NCI-H748 (cell line): ENCODE data around the gene HPCAL1.
"Not testable (repeated sequence)": the region's sequence is repeated elsewhere in the genome, so short reads cannot be mapped to it uniquely, and the experiment has no call there.

Experiments
- DNase-seq: peaks from one replicate; lab custom pipeline; 2025; ENCODE audit not compliant: unreplicated experiment; lab: John Stamatoyannopoulos, UW

The HPCAL1 gene

DNA sequence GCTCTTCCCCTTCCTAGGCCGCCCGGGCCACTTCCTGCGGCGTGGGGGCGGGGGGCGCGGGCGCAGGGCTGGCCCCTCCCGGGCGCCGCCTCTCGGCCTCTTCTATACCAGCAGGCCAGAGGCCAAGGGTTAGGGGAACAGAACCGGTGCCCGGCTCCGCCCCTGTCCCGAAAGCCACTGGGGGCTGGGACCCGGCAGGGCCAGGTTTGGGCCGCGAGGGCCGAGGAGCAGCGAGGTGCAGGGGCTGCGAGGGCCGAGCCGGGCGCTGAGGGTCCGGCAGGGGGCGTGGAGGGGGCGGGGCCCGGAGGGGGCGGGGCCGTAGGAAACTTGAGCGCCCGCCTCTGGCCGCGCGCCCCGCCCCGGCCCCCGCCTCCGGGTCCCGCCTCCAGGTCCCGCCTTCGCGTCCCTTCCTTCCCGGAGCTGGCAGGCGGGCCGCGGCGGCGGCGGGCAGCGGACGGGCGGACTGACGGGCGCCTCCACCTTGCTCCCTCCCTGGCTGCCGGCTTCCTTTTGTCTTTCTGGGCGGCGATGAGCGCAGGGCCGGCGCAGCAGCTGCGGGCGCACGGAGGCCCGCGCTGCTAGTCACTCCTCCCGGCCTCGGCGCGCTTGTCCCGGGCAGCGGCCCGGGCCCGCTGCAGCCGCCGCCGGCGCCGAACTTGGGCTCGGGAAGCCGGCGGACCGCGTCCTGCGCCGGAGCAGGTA, at the start of gene HPCAL1:
Gene HPCAL1 (plus strand): TSS at position 426 of the 702 bp plus-strand sequence. CDS start 116,854 bp downstream, outside the sequence.
- DNase-seq: peak; percentile 87

DNA sequence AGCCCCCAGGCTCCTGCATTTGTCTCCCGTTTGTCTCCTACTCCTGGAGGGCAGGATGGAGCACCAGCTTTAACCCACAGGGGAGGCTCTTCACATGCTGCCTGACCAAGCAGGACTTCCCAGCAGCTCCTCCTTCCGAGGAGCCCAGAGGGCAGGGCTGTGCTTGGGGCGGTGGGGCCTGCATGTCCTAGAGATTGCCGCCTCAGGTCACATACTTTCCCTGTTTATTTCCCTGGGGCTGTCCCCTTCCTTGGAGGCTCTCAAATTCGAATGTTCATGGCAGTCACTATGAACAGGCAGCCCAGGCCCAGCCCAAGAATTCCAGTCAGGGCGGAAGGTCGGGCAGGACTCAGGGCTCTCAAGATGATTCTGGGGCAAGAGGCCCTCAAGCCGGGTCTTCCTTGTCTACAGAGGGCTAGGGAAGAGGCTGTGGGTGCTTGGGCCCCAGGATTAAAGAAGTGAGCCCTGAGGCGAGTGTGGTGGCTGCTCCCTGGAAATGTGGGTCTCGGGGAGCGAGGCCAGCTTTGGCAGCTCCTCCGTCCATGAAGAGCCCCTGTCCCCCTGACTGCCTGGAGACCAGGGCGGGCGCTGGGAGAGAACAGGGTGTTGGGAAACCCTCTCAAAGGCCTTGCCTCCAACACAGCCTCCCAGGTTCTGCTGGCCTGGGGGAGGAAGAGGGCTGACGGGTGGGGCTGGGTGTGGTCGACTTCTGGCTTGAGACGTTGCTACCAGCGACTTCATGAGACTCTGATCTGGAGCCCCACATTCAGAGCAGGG, 48.9 kb upstream of the HPCAL1 start:
- DNase-seq: no peak

DNA sequence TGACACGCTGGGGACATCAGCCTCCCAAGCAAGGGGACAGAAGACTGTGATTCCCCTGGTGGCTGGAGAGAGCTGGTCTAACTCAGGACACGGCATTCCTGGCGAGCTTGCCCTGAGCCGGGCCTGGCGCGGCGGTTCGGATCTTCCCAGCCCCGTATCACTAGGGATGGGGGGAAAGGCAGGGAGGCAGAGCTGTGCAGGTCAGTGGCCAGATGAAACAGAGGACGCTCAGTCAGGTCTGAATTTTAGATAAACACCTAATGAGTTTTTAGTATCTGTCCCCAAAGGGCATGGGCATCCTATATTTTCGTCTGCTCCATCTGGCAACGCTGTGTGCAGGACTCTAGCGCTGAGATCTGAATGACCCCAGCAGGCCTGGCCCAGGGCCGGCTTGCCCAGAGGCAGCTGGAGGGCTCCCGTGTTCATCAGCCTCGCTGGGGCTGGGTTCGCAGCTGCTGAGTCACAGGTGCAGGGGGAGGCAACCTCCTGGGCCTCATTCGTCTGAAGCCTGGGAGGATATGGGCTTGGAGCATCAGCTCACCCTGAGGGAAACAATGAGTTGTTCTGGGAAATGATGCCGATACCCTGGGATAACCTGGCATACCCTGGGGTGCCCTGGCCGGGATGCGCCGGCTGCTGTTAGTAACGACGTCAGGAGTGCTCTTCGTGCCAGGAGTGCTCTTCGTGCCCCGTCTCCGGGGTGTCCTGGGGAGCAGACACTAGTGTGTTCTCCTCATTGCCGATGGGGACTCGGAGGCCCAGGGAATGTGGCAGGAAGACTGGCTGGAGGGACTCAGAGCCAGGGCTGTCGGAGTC, 48.1 kb upstream of the HPCAL1 start:
- no peak for DNase-seq

DNA sequence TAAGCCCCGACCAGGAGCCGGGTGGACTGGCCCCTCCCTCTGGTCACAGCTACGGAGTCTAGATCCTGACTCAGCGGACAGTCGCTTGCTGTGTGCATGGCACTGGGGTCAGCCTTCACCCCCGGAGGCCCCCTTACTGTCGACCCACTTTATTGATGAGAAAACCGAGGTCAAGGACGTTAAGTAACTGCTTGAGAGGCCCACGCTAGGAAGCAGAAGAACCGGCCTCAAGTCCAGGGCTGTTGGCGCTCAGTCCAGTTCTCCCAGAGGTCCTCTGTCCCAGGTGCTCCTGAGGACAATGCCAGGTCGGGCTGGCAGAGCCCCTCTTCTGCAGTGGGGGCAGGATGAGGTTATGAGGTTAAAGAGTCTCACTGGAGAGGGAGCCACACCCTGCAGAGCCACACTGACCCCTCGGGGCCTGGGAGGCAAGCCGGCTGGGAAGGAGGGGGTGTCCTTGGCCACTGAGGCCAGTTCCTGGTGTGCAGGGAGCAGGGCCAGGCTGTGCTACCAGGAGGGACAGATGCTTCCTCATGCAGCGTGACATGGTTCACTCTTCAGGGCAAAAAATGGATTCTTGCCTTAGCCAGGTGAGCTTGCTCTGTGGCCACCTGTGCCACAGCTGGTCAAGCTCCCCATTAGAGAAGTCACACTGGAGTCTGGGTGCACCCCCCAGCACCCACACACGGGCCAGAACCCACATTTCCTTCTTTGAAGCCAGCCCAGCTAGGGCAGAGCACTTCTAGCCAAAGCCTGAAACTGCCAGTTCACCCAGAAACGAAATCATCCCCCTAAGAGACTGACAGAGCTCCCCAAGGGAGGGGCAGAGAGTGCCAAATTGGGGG, 47.3 kb upstream of the HPCAL1 start:
- DNase-seq: no peak

DNA sequence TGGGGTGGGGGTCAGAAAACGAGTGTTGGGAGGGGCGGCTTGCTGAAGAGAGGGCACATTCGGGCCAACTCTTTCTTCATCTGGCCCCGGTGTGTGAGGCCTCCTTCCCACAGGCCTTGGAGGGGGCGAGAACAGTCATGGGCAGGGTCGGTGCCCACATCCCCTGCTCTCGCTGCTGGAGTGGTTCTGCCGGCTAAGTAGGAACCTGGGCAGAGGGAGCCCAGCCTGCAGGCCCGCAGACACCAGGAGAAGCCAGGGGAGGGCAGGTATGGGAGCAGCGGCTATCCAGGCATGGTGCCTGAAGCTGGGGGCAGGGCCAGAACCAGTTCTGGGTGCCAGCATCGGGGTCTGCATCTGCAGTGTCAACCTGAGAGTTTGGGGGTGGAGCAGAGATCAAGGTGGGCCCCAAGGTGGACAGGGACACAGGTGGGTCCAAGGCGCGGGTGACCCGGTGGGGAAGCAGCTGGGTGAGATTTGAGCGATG, 46.6 kb upstream of the HPCAL1 start:
- DNase-seq: no peak

DNA sequence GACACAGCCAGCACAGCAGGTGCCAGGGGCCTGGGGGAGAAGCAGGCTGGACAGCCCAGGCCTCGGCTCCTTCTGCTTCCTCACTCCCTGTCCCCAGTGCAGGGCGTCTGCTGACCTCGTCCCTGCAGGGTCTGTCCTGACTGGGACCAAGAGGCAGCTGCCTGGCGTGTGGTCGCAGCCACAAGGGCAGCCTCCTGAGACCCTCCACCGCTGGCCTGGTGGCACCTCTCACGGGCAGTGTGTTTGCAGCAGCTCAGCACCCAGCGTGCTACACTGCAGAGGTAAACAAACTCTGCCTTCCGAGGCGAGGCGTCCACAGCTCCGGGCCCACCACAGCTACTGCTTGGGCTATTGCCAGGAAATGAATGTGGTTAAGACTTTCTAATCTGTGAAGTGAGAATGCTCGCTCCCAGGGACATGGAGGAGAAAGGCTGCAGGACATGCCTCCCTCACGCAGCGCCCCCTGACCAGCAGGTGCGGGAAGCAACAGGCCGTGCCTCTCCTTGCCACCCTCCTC, 46.1 kb upstream of the HPCAL1 start:
- no peak for DNase-seq

DNA sequence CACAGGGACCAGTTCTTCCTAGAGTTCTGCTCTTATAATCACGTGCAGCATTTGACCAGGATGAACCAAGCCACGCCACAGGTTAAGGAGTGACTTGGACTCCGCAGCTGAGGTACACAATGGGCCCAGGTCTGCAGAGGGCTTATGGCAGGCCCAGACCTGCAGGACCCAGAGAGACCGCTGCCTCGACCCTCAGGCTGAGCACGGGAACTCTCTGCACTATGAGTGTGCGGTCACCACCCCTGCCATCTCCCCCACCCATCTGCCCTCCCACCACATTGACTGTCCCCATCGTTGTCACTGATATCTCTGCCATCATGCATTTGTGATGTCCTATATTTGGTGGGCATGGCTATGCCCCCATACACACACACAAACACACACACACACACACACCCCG, 45.7 kb upstream of the HPCAL1 start:
- no peak for DNase-seq

DNA sequence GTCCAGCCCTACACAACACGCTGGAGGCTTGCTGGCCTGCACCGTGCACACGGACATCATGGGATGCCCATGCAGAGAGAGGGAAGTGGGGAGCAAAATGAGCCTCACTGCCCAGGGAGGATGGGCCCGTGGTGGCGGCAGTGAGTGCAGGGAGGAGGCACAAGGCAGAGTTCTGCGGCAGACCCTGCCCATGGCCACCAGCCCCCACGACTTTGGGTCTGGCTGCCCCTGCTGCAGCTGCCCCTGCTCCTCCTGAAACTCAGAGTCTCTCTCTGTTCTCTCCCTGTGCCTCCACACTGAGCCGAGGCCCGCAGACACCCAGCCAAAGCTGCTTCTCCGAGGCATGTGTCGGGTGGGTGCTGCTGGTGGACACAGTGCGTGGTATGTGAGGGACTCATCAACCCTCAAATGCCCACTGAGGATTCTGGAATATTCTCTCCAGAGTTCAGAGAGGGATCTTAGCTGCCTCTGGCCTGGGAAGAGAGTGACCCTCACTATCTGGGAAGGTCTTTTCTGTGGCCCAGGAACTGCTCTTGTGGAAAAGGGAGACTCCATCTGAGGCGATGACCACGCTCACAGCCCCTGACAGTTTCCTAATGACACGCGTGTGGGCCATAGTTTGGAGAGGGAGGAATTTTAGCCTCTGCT, 45.1 kb upstream of the HPCAL1 start:
- no peak for DNase-seq

DNA sequence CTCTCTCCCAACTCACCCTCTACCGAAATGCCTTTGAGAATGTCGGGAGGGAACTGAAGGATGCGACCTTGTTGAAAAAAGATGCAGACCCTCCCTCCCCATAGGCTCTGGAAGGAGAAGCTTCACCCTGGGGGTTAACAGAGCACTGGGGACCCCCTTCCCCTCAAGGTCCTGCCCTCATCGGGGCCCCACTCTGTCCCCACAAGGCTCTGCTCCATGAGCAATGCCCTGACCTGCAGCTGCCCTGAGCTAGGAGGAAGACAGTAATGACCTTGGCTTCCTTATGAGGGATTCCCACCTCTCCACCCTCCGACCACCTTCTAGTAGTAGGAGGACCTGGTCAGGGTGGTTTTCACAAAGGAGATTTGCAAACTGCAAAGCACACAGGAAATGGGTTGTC, 44.4 kb upstream of the HPCAL1 start:
- no peak for DNase-seq

DNA sequence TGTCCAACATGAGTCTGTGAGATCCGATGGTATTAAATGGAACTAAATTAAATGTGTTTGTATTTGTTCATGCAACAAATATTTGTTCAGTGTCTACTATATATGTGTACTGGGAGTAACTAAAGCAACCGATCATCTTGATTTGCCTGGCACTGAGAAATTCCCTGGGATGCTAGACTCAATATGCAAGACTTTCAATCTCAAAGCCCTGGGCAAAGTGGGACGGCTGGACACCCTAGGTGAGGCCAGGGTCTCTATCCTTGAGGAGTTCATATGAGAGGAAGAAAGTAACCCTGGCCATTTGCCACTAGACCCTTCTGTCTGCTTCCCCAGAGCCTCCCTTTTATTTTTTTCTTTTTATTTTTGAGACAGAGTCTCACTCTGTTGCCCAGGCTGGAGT, 44.0 kb upstream of the HPCAL1 start:
- no peak for DNase-seq

DNA sequence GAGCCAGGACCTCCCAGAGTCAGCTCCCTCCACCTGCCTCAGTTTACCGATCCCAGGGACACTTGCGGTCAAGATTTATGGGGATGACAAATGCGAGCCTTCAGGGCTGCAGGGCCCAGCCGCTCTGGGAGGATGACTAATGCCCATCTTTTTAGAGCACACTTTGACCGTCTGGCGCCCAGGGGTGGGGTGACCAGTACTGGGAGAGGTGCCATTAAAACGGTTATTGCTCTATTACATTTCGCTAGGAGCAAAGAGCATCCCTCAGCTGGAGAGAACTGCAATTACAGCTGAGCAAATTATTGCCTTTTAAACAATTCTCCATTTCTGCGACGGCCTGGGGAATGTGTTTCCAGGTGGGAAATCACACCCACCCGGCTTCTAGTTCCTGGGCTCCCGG, 42.6 kb upstream of the HPCAL1 start:
- DNase-seq: peak; percentile 22

DNA sequence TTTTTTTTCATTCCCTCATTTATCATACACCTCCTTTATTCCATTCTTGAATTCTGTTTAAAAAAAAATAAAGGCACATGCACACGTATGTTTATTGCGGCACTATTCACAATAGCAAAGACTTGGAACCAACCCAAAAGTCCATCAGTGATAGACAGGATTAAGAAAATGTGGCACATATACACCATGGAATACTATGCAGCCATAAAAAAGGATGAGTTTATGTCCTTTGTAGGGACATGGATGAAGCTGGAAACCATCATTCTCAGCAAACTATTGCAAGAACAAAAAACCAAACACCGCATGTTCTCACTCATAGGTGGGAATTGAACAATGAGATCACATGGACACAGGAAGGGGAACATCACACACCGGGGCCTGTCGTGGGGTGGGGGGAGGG, 39.2 kb upstream of the HPCAL1 start:
- not testable (repeated sequence) for DNase-seq

DNA sequence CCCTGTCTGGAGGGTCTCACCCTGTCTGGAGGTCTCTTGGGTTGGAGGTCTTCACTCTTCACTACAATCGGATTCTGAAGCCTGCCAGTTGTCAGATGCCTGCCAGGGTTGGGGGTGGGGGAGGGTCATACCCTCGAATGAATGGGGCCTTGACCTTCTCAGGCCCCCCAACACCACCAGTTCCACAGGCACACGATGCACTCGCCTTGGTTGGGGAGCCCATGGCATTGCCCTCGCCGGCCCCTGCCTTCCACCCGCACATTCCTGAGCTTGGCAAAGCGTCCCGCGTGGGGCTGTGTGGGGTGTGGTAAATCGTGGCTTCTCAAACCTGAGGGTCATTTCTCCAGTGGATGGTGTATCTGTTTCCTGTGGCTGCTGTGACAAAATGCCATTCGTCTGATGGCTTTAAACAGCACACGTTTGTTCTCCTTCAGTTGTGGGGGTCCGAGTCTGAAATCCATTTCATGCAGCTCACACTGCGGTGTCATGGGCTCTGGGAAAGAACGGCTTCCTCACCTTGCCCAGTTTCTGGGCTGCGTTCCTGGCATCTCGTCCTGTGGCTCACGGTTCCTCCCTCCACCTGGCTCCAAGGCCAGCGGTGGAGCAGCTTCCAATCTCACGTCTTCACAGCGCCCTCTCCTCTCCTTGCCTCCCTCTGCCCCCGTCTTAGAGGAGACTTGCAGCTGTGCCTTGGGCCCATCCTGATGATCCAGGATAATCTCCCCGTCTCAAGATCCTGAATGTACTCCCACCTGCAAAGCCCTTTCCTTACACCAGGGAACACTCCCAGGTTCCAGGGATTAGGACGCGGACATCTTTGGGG, 38.0 kb upstream of the HPCAL1 start:
- DNase-seq: no peak

DNA sequence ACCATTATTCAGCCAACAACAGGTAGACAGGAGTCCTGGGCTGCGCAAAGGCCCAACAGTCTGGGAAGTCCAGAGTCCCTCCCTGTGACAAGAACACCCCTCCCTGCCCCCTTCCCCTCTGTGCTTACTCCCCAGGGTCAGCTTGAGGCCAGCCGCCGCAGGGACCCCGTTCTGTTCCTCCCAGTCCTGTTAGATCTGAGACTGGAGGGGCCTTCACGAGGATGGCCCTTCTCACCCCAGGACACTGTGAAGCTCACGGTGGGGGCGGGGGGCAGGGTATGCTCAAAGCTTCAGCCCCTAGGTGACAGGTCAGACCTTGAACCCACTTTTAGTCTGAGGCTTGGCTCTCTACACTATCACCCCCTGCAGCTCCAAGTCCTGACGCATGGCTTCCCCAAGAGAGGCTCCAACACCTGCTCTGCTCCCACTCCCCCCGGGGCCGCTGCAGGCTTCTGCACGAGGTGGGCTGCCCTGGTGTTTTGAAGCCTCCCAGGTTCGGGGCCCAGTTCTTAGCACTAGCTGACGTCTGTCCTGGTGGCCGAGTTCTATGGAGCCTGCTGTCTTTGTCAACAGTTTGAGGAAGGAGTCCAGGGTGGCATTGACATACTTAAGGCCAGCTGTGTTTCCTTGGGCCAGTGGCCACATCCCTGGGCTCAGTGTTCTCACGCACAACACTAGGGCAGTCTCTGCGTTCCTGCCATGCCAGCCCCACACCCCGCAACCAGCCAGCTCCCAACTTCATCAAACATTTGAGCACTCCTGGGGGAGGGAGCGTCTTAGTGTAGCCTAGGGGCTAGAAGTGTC, 37.2 kb upstream of the HPCAL1 start:
- no peak for DNase-seq

DNA sequence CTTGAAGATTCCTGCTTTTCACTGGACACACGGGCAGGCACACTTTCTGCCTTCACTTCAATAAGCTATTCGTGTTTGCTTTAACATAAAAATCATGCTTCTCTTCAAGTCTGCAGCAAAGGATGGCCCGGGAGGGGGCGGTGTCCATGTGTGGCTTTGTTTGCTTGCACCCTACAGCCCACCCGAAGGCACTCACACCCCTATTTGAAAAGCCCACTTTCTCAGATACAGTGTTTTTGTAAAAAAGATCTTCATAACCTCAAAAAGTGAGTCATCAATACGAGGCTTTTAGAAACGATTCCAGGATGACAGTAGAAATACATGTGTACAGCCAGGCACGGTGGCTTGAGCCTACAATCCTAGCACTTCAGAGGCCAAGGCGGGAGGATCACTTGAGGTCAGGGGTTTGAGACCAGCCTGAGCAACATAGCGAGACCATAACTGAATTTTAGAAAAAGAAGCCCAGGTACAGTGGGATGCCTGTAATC, 36.5 kb upstream of the HPCAL1 start:
- DNase-seq: no peak

DNA sequence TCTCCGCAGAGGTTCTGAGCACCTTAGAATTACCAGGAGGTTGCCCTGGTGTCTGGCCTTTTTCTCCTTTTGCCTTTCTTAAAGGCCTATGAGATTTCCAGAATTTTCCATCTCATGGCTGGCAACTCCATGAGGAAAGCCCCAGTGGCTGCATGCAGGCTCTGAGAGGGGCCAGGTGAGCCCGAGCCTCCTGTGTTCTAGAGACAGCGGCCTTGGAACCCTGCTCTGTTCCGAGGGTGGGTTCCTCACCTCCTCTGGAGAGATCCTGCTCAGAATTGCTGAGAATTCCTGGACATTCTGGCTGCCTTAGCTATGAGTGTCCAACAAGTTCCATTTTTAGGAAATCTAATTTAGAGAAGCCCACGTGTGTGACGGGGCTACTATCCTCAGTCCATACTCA, 35.7 kb upstream of the HPCAL1 start:
- DNase-seq: no peak

DNA sequence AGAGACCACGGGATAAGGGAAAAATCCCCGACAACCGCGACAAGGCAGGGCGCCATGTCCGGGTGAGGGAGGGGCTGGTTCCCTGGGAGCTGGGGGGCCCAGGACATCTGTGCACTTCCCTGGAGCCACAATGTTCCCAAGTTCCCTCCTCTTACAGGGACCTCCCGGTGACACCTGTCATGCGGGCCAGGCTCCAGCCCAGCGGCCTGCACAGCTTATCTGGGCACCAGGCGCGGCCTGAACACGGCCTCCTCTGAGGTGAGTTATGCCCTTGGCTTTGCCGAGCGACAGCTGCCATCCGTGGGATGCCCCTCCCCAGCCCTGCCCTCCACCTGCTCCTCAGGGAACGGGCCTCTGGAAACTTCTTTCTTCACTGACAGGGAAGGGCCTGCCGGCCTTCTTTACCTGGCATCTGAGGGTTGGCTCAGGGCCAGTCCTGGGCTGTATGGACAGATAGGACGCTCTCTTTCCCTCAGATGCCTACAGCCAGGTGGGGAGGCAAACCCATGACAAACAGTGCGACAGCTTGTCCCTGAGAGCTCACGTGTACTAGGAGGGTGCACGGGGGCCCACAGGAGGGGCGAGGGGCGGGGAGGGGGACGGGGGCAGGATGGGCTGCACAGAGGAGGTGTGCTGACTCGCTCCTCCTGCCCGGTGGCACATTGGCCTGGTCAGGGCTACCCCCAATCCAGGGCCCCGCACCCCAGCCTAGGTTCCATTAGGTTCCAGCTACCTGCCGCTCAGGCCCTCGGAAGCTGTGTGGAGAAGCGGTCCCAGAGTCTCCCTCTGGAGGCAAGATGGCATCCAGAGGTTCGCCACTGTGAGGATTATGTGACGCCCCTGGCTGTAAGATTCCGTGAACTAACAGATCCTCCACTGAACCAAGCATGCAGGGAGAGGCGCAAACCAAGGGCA, 34.9 kb upstream of the HPCAL1 start:
- DNase-seq: no peak
